ENCODE data around the gene MAP2K7. TPM values are rescaled to one million over a fixed set of nuclear protein-coding genes. Genes with fewer than 3 reads are reported as not detected.

Gene MAP2K7
- total RNA-seq, 4 donors from 2014 or later = 11.1 to 31.2 (median 20.9) TPM

GRCh38 chr19:7925171-7925851 lies 21.6 kb downstream of the MAP2K7 start:
- Histone ChIP-seq H3K27me3 (no peaks in the 10 kb centered on the region), H3K9me3 (no peaks in the 10 kb centered on the region), H3K4me3 (peak overlapping the region in 3 of 4 donors; percentile 26 to 61 (median 35)), H3K36me3 (peaks cover 0 to 38% (median 0%) of the 10 kb centered on the region in 3 donors), H3K27ac (no peak overlapping the region), H3K4me1 (peaks cover 0 to 82% (median 32%) of the 10 kb centered on the region in 4 donors)
- 1 to 4% methylated on average over 5 to 33 of the region's 98 CpGs for WGBS, 2 donors
- TF ChIP-seq CTCF (IDR thresholded peaks at IDR 0.05) (peak; percentile 68 to 84 (median 81)), POLR2A (IDR thresholded peaks at IDR 0.05) (no peak), EP300 (IDR thresholded peaks at IDR 0.05) (no peak)
- DNase-seq (ENCODE audit: low spot score in 2 of 2) = peak in 1 of 2 donors; percentile 59

GRCh38 chr19:7926021-7926726 lies 22.5 kb downstream of the MAP2K7 start, which contains the start of gene CTXN1:
Gene CTXN1 (minus strand): TSS chr19:7926135. CDS start chr19:7925538, 597 bp downstream.
- DNase-seq (ENCODE audit: low spot score in 2 of 2) = peak; percentile 58 to 64
- Histone ChIP-seq H3K27me3 (no peaks in the 10 kb centered on the region), H3K4me1 (peaks cover 0 to 78% (median 32%) of the 10 kb centered on the region in 4 donors), H3K27ac (peak within 1 kb of the TSS in 2 of 4 donors; percentile 32 to 71), H3K36me3 (peaks cover 1 to 47% (median 2%) of the 10 kb centered on the region in 3 donors), H3K4me3 (peak within 1 kb of the TSS; percentile 35 to 61 (median 36)), H3K9me3 (no peaks in the 10 kb centered on the region)
- WGBS, 2 donors = 20 to 25% methylated on average over 15 to 19 of the region's 65 CpGs
- no peak for TF ChIP-seq EP300 (IDR thresholded peaks at IDR 0.05)
- no peak for TF ChIP-seq POLR2A (IDR thresholded peaks at IDR 0.05)
- no peak for TF ChIP-seq CTCF (IDR thresholded peaks at IDR 0.05)

- Histone ChIP-seq H3K36me3 (peaks cover 2 to 52% (median 9%) of the 10 kb centered on the region in 3 donors), H3K4me1 (peaks cover 0 to 70% (median 24%) of the 10 kb centered on the region in 4 donors), H3K9me3 (no peaks in the 10 kb centered on the region), H3K27ac (peak overlapping the region in 2 of 4 donors; percentile 84 to 87), H3K27me3 (no peaks in the 10 kb centered on the region), H3K4me3 (no peak overlapping the region)
- 80 to 82% methylated on average over 29 to 30 of the region's 32 CpGs for WGBS, 2 donors
- DNase-seq (ENCODE audit: low spot score in 2 of 2) = no peak
- no peak for TF ChIP-seq POLR2A (IDR thresholded peaks at IDR 0.05)
- no peak for TF ChIP-seq EP300 (IDR thresholded peaks at IDR 0.05)
- TF ChIP-seq CTCF (IDR thresholded peaks at IDR 0.05) = no peak
Measured at GRCh38 chr19:7926727-7927604, 23.3 kb downstream of the MAP2K7 start.

GRCh38 chr19:7927605-7928333 lies 24.1 kb downstream of the MAP2K7 start:
- Histone ChIP-seq H3K27ac (peak overlapping the region; percentile 56 to 87 (median 80)), H3K4me1 (peaks cover 0 to 62% (median 23%) of the 10 kb centered on the region in 4 donors), H3K4me3 (no peak overlapping the region), H3K27me3 (no peaks in the 10 kb centered on the region), H3K36me3 (peaks cover 4 to 52% (median 17%) of the 10 kb centered on the region in 3 donors), H3K9me3 (no peaks in the 10 kb centered on the region)
- 87 to 88% methylated on average over 13 to 20 of the region's 23 CpGs for WGBS, 2 donors
- DNase-seq (ENCODE audit: low spot score in 2 of 2) = no peak
- TF ChIP-seq CTCF (IDR thresholded peaks at IDR 0.05) (no peak), EP300 (IDR thresholded peaks at IDR 0.05) (no peak), POLR2A (IDR thresholded peaks at IDR 0.05) (no peak)
